SW480 (cell line): ENCODE results near the gene PTCH1.
A peak's percentile ranks its signal among the peaks of the same experiment; 100 is the strongest.

Experiments used
- DNase-seq: peaks from one replicate; pipeline ENCODE4 v3.0.0-alpha.2; 2016; ENCODE audit warnings: low spot score

Gene PTCH1

DNA sequence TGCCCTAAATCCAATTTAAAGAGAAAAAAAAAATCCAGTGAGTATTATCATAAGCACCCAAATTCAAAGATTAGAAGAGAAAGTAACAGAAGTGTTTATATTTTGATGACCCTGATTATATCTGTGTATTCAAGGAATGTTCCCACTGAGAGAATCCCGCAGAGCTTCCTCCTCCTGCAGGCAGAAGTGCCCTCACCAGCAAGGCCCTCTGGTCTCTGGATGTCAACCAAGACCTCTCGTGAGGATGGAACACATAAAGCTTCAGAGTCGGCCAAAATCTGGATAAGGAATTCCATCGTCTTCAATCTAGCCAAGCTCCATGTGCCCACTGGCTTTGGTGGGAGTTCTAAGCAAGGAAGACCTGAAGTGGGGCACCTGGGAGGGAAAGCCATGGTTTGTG is 18.1 kb downstream of the PTCH1 start:
- no peak for DNase-seq

DNA sequence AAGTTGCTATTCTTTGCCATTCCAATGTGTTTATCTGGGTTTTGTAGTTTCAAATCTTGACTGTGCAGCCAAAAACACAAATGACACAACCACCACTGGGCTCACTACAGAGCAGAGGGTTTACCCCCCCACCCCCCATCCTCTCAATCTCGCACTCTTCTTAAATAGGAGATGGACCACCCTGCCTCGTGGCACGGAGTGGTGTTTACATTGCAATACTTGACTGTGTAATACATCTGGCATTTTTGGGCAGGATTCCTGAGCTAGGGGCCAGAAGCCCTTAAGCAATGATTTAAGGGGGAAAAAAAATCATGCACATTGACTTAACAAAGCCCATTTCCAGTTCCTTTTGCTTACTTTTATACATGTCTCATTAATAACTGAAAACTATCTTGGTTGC is 19.0 kb downstream of the PTCH1 start:
- no peak for DNase-seq

DNA sequence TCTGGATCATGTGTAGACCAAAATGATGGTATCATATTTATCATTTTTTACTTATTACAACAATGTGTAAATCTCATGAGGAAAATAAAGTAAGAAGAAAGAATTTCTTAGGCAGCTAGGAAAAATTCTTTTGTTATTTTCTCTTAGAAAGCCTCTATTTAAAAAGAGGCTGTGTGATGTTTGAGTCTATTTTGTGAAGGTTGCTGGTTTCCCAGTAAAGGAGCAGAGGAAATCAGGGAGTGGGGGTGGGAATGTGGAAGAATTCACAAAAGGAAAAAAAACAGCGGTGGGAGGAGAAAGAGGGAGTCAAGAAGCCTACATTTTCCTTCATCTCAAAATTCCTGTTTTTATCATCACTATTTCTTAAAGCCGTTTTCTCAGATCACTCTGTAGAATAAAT is 20.1 kb downstream of the PTCH1 start:
- DNase-seq: no peak

DNA sequence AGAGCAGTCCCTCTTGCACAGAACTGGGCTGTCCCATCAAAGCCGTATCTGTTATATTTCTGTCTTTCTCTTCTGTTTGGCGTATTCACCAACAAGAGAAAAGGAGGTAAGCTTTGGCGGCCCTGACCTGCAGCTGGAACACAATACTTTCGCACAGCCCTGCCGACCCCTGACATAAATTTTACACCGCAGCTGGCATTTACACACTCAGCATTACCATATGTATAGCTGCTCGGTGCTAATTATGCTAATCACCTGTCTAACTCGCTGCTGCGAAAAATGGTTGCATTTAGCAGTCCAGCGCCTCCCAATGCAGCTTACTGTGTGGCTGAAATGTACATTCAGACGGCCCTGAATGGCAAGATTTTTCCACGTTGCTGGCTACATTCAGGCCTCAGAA is 20.8 kb downstream of the PTCH1 start:
- DNase-seq: no peak

DNA sequence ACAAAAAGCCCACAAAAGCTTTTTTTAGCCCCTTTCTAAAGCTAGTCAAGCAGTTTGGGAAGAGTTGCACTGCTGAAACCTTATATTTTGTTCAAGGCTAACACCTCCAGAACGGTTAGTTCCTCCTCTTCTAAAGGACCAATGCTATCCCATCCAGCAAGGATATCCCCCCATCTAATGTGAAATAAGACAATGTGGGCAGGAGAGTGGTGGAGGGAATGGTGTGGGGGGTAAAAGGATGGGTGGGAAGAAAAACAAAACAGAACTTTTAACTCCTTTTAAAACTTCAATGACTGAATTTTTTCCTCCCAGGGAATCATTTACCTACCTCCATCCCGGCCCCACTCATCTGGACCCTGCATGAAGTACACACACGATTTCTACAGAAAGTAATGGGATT is 21.2 kb downstream of the PTCH1 start:
- no peak for DNase-seq

DNA sequence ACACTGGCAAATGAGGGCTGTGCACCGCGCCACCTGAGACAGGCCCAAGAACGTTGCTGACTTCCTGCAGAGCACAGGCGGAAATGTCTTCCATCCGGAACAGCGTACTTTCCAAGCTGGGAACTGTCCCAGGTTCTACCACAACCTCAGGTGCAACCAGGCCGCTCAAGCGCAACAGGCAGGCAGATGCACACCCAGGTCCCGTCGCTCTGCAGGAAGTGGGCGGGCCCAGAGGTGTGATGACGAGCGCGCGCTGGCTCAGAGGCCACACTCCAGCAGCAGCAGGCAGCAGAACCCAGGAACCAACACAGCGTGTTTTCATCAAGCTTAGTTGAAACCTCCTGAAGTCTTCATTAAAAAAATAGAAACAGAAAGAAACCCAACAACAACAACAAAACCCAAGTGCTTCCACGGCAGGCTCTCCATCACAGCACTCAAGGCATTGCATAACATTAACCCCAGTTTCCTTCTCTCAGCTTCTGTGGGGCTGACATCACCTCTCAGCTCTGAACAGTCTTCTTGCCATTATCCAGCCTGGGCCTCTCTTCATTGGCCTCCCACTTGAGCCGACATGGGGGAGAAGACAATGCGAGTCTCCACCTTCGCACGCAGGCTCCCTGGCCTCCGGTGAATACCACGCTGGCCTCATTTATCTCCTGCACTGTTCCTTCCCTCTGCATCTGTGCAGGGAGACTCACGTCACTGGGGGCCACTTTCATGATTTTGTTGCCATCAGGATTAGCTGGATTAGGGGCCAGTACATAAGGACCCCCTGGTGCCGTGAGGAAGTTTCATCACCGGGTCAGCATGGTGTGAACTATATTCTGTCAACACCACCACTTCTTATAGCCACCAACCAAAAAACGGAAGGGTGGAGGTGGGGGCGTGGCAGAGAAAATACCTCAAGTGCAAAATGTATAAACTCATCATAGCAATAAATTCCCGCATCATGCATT is 22.1 kb downstream of the PTCH1 start:
- peak; percentile 87 for DNase-seq

DNA sequence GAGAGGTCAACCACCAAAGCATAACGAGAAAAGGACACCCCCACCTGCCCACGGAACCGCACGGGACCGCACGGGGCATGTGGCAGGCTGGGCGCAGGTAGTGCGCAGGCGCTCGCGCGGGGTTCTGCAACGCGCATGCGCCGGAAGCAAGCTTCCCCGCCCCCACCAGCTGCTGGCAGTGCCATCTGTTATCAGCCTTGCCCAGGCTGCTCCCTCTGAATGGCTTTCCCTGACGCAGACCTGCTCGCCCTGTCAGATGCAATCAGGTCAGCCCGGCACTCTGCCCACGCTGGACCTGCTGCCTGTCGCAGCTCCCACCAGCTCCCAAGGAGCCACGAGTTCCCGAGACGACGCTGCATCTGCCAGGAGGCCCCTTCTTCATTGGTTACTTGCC is 22.8 kb downstream of the PTCH1 start:
- peak; percentile 75 for DNase-seq

DNA sequence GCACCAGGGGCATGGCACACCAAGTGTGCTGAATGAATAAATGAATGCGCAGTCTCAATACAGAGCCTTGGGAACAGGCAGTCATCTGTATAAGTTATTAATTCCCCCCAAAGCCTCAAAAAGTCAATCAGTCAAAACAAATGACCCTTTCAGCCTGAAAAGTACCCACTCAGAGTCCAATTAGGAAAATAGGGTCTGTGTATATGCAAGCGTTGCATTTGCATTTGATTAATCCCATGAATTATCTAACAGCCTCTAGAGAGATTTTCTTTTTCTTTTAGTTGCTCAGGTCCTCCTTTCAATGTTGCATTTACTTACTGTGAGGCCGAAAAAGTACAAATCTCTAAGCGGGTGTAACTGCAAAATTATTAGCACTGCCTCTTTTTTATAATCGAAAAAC is 23.4 kb downstream of the PTCH1 start:
- DNase-seq: no peak

DNA sequence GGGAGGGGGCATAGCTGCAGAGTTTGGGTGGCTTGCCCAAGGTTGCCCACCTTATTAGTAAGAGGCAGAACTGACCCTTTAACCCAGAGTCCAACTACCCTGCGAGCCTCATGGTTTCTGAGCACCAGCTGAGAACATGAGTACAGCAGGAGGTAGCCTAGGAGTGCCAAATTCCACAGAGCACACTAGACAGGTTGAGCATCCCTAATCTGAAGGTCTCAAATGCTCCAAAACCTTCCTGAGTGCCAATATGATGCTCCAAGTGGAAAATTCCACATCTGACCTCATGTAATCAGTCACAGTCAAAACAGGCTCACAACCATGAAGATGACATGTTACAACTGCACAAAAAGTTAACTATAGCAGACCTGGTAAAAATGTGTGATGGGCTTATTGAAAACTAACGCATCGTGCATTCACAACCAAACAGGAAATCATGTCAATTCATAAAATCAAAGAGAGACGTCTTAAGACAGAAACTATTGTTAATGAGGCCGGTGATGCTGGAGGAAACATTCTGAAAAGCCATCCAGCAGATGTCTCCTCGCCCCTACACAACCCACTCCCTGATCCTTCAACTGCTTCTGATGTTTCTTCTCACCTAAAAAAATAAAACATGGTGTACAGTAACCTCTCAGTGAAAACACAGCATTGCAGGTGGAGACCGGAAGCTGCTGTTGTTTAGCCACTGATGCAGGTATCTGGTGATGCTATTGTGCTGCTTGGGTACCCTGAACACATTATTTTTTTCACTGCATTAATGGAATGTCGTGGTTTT is 25.0 kb downstream of the PTCH1 start:
- DNase-seq: no peak

DNA sequence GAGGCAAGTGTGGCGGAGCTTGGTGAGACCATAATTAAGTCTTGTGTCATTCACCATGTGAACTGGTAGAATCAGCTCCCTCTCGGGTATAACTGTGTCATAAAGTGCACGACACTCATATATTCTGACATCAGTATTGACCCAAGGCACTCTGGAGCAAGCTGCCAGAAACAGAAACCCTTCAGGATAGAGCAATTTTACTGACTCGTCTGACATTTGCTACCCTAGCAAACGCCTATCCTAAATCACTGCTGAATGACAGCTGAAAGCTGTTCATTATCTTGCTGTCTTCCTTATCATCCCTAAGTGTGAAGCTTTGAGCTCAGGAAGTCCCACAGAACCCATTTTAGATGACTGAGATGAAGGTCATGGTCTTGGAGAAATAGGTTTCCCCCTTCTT is 27.8 kb downstream of the PTCH1 start:
- no peak for DNase-seq

DNA sequence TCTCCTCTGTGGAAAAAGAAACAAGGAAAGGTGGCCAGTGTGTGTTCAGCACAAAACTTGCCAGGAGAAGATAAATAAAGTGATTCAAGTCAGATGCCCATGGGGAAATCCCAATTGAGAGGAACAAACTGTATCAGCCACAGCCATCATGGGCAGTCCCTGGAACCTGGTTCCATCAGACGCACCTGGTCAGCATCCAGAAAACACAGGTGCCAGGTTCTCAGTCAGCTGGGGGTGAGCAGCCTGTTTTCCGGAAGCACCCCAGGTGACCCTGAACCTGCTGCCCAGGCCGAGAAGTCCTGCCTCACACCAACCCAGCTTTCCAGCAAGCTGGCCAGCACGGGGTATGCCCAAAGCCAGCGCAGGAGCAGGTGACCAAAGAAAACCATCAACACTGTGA is 30.5 kb downstream of the PTCH1 start:
- no peak for DNase-seq

DNA sequence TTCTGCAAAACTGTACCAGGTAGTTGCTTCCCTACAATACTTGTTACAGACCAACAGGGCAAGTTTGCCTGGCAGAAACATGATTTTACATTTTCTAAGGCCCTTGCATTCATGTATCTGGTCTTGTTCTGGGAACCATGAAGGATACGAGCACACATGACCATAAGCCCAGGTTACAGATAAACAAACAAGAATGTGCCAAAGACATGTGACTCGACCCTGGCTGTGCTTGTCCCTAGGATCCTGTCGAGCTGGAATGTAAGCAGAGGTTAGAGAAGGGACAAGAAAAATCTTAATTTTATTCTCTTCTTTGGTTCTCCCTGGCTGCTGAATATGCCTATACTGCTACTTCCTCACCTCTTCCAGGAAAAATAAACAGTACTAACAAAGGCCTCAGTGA is 32.5 kb downstream of the PTCH1 start:
- no peak for DNase-seq

DNA sequence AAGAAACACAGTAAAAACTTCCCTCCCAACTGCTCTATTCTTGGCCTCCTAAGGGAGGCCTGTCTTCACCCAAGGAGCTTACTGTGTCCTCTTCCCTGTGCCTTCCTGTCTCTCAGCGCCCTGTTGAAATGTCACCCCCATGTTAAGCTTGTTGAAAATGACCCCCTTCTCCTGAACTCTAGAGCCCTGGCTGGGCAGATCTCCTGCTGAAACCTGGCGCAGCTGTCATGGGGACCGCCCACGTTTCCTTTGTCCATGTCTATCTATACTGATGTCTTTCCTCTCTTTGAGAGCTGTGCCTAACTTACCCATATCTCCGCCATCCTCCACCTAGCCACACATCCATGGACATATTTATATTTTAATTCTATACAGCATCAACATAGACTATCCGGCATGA is 33.3 kb downstream of the PTCH1 start:
- DNase-seq: no peak

DNA sequence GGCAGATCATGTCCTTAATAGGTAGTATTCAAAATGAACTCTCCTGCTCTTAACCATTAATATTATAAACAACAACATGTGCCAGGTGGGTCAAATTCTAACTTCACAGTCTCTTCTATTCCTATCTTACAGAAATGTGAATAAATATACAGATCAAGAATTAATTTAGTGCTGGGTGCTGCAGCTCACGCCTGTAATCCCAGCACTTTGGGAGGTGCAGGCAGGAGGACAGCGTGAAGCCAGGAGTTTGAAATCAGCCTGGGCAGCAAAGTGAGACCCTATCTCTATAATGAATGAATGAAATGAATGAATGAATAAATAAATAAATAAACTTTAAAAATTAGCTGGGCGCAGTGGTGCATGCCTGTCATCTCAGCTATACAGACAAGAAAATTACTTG is 34.1 kb downstream of the PTCH1 start:
- DNase-seq: no peak

DNA sequence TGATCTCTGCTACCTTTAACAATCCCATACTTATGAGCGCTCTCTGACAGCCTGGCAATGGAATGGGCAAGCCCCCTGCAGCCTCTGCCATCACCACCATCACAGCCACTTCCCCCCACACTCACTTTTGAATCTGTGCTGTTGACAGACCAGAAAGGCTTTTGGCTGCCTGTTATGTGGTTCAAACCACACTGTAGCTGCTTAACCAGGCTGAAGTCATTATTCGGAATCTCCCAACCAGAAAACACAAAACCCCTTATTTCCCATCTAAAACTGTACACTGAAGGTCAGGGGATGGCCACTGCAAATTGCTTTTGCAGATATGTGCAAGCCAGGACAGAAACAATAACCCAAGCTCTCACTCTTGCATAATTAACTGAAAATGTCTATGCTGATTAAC is 35.8 kb downstream of the PTCH1 start:
- no peak for DNase-seq

DNA sequence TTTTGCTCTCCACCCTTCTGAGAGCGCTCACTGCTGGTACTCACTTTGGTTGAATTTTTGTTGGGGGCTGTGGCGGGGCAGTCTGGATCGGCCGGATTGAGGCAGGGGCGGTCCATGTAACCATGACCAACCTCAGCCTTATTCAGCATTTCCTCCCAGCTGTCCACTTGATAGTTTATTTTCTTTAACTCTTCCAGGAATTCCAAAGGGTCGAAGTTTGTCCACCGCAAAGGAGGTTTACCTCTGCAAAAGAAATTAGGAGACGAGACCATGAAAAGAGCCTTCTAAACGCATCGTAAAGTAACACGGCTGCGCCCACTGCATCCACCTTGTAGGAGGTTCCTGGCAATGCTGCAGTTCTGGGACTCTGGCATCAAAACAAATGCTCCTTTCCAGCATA is 36.4 kb downstream of the PTCH1 start:
- no peak for DNase-seq

DNA sequence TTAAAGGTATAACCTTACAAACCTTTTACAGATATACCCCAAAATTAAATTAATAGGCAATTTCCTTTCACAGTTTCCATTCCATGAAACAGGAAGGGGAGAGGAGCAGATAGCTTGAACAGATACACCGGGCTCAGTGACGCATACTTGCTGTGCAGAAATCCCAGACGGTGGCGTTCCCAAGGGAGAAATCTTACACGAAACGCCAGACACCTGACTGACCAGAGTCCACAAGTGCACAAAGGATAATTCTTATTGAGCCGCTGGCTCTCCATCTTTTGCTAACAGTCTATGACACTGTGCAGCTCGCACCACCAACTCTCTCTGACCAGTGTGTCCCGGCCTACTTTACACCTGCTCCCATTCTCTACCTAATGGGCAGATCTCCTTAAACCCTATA is 37.4 kb downstream of the PTCH1 start:
- no peak for DNase-seq

DNA sequence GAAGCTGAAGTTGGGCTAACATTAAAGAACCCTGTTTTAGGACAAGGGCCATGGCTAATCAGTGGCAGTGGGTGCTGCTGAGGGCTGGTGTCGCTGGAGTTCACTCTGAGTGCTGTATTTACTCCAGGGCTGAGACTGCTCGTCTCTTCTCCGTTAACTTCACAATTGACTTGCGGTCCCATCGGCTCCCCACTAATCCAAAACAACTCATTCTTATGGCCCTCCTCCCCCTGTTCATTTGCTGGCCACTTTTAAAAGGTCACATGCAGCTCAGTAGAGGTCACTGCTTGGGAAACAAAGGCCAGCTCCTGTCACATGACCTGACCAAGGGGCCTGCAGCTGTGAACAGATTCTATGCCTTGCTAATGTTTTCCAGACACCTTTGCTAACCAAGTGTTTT is 38.4 kb downstream of the PTCH1 start:
- DNase-seq: no peak

DNA sequence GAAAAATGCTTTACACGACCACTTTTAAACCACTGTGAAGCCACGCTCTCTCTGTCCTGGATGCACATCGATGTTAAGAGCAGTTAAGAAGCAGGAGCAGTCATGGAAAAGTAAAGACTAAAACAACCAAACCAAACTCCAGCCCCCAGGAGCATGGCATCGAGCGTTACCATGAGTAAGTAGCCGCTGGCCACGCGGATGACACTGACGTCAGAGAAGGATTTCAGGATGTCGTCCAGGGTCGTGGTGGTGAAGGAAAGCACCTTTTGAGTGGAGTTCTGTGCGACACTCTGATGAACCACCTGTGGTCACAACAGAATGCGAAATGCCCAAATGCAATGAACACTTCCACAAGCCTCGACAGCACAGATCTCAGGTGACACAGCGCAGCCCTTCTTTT is 38.9 kb downstream of the PTCH1 start:
- no peak for DNase-seq

DNA sequence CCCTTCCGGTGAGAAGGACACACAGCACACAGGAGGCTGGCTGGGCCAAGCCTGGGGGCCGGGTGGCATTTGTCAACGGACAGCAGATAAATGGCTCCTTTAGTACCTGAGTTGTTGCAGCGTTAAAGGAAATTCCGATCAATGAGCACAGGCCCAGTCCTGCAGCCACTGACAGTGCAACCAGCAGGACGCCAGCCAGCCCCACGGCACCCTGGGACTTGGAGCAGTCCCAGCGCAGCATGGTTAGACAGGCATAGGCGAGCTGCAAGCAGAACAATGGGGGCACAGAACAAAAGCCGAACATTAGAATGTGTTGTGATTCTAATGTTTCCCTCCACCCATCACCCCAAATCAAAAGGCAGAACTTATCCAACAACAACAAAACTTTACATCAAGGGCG is 39.3 kb downstream of the PTCH1 start:
- DNase-seq: no peak

DNA sequence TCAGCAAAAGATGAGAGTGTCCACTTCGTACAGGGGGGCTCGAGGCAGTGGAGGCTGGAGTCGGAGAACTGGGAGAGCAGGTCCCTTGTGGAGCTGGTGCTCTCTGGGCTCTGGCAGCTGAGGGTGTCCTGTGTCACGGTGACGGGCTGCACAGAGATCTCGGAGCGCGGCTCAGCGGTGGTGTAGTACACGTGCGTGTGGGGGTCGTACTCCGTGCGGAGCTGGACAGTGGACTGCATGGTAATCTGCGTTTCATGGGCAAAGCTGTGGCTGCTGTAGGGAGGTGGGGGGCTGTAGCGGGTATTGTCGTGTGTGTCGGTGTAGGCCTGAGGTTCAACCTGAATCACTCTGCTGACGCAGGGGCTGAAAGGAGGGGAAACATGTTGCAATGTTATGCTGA is 48.0 kb downstream of the PTCH1 start:
- no peak for DNase-seq

DNA sequence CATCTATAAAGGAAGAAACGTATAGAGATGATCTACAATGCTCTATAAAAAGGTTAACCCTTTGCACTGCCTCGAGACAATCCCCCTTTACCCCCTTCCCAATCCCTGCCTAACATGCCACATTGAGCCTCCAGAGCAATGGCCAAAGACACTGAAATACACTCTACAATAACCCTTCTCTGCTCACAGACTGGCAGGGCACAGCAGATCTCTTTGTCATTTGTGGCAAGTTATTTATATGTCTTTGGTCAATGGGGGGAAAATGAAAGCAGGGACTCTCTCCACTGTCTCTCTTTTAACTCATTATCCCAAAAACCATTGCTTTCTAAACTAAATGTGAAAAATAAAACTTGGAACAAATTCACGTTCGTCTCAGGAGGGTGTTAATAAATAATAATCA is 51.7 kb downstream of the PTCH1 start:
- DNase-seq: no peak
